ENCODE measurements around the gene STYXL2.

Gene STYXL2

GRCh38 chr1:167110586-167110985 is 16.7 kb downstream of the STYXL2 start:
- DNase-seq = no peak

DNA sequence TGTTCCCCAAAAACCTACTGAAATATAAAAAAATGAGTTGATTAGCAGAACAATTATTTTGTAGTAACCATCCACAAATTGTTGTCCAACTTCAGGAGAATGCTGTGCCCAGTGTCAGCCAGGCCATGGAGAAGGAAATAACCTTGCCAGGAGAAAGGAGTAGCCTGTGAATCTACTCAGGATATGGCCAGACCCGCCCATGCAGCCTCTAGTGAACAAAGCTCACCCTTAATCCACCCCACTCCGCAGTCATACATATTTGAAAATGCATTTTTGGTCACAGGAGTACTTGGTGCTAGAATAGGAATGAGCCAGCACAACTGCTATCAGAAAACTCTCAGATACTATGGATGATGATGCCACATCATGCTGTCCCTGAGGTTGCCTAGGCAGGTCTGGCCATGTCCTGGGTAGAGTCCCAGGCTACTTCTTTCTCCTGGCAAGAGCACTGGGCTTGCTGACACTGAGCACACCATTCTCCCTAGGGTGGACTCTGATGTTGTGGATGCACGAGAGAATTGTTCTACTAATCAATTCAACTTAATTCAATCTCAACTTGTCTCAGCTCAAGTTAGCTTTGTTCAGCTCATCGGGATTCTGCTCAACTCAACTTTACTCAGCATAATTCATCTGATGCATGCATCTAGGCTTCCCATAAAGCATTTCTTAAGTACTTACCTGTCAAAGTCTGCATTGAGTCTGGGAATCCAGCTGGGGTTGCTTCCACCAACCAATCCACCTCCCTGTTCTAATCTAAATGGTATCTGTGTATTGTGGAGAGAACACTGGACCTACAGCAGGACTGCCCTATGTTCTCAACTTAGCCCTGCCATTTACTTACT is 18.2 kb downstream of the STYXL2 start:
- no peak for DNase-seq

GRCh38 chr1:167114725-167115124 is 20.9 kb downstream of the STYXL2 start:
- no peak for DNase-seq

DNA sequence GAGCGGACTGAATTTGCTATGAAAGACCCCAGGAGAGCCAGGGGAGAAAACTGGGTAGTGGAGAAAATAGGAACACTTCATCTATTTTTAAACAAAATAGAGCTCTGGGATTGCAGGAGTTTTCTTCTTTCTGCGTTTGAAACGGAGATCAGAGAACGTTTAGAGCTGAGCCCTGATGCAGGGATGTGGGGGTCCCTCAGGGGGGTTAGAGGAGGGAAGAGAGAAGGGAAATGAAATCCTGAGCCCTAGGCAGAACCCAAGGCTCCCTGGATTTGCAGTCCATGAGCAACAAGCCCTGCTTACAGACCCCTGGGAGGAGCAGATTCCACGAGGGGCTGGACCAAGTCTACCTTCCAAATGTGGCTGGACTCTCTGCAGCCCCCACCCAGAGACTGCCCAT is 21.8 kb downstream of the STYXL2 start:
- DNase-seq = no peak

- no peak for DNase-seq
Measured at GRCh38 chr1:167116174-167116573, 22.3 kb downstream of the STYXL2 start.

GRCh38 chr1:167117225-167117624 is 23.4 kb downstream of the STYXL2 start:
- no peak for DNase-seq

GRCh38 chr1:167118188-167118587 is 24.3 kb downstream of the STYXL2 start:
- no peak for DNase-seq

- DNase-seq = no peak
Measured at GRCh38 chr1:167119696-167120095, 25.8 kb downstream of the STYXL2 start.

DNA sequence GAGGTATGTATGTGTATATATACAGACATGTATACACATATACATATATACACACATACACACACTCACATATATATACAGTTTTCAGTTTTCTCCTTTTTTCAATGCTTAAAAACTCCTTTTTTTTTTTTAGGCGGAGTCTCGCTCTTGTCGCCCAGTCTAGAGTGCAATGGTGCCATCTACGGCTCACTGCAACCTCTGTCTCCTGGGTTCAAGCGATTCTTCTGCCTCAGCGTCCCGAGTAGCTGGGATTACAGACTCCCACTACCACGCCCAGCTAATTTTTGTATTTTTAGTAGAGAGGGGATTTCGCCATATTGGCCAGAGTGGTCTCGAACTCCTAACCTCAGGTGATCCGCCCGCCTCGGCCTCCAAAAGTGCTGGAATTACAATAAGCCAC is 27.0 kb downstream of the STYXL2 start:
- DNase-seq = no peak

DNA sequence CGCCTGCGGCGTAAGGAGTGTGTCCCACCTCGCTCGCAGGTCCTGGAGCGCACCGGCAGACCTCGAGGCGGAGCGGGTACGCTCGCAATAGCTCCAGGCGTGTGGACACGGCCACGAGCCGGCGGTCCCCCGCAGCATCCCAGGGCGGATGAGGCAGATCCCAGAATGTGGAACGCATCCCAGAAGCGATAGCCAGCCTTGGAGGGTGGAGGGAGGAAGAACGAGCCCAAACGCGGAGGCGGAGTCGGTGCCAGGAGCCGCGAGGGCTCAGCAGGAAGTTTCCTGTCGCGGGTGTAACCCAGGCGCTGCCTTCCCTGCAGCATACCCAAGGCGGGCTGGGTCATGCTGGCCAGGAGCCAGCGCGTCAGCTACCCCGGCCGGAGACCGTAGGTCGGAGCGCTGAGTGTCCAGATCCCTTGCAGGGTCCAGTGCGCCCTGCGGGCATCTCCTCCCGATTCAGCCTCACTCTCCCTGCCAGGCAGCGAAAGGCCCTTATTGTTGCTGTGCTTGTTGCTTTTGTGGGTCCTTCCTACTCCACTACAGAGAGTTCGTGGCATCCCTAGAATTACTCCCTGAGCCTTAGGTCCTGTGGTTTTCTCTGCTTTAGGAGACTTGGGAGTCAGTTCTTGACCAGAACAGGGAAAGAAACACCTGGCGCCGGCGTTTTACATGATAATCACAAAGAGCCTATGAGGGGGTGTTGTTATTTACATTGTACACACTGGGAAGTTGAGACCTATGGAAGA is 27.7 kb downstream of the STYXL2 start:
- peak; percentile 4 for DNase-seq

DNA sequence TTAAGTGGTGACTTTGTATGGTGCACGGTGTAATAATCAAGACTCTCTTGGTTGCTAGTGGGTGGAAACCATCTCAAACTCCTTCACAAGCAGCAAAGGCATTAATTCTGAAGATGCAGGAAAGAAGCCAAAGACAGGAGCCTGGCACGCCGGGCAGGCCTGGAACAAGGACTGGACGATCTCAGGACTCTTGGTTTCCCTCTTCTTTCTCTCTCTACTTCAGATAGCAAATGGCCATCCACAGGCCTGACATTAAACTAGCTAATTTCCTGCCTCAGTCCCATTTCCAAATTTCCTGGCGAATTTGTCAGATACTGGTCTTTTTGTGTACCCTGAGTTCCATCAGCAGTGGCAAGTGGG is 28.2 kb downstream of the STYXL2 start:
- no peak for DNase-seq

DNA sequence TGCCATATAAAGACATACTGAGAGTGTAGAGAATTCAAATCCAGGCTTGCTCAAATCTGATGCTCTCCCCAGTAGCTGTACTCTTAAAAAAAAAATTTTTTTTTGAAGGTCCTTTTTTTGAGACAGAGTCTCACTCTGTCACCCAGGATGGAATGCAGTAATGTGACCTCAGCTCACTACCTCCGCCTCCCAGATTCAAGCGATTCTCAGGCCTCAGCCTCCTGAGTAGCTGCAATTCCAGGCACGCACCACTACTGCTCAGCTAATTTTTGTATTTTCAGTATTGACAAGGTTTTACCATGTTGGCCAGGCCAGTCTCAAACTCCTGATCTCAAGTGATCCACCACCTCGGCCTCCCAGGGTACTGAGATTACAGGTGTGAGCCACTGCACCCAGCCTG is 28.7 kb downstream of the STYXL2 start:
- DNase-seq = no peak

DNA sequence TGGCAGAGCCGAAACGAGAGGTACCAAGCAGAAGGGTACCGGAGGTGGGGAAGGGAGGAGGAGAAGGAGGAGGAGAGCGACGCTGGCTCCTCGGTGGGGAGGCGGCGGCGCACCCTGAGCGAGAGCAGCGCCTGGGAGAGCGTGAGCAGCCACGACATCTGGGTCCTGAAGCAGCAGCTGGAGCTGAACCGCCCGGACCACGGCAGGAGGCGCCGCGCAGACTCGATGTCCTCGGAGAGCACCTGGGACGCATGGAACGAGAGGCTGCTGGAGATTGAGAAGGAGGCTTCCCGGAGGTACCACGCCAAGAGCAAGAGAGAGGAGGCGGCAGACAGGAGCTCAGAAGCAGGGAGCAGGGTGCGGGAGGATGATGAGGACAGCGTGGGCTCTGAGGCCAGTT is 32.4 kb downstream of the STYXL2 start:
- no peak for DNase-seq

DNA sequence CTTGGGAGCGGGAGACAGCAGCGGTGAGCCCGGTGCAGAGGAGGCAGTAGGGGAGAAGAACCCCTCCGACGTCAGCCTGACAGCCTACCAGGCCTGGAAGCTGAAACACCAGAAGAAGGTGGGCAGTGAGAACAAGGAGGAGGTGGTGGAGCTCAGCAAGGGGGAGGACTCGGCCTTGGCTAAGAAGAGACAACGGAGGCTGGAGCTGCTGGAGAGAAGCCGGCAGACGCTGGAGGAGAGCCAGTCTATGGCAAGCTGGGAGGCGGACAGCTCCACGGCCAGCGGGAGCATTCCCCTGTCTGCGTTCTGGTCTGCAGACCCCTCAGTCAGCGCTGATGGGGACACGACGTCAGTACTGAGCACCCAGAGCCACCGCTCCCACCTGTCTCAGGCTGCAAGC is 32.9 kb downstream of the STYXL2 start:
- DNase-seq = no peak

- DNase-seq = no peak
Measured at GRCh38 chr1:167127236-167127635, 33.4 kb downstream of the STYXL2 start.

DNA sequence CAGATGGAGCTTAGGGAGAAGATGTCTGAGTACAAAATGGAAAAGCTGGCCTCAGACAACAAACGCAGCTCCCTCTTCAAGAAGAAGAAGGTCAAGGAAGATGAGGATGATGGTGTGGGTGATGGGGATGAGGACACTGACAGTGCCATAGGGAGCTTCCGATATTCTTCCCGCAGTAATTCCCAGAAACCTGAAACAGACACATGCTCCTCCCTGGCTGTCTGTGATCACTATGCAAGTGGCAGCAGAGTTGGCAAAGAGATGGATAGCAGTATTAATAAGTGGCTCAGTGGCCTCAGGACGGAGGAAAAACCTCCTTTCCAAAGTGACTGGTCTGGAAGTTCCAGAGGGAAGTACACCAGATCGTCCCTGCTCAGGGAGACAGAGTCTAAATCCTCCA is 33.8 kb downstream of the STYXL2 start:
- no peak for DNase-seq

DNA sequence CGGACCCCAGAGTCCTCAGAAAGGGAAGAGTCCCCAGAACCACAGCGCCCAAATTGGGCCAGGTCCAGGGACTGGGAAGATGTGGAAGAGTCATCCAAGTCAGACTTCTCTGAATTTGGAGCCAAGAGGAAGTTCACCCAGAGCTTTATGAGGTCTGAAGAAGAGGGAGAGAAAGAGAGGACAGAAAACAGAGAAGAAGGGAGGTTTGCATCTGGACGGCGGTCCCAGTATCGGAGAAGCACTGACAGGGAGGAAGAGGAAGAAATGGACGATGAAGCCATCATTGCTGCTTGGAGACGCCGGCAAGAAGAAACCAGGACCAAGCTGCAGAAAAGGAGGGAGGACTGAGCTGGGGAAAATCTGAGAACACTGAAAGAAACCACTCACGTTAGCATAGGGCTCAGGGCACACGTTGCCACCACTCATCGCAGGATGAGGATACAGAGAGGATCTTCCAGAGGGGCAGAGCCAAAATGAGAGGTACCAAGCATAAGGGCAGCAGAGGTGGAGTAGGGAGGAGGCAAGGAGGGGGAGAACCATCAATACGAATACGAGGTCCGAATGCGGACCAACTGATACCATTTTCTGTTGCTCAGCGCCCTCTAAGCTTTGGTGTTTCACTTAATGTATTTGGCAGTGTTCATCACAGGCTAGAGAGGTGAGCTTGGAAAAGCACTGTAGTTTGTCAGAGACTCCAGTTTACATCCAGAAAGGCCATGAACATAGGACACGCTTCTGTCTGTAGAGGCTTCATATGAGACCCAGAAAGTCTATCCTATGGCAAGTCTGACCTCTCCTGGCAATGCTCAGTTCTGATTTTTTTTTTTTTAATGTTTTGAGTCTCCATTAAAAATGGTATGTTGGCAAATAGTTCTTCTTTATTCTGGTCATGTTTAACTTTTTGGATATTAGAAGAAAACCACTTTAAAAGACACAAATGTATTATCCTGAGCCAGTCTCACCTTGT is 34.7 kb downstream of the STYXL2 start:
- DNase-seq = no peak

- no peak for DNase-seq
Measured at GRCh38 chr1:167130829-167131510, 37.1 kb downstream of the STYXL2 start.

- DNase-seq = no peak
Measured at GRCh38 chr1:167132301-167133010, 38.6 kb downstream of the STYXL2 start.

GRCh38 chr1:167135281-167135840 is 41.5 kb downstream of the STYXL2 start:
- no peak for DNase-seq

GRCh38 chr1:167136191-167136614 is 42.3 kb downstream of the STYXL2 start:
- DNase-seq = peak; percentile 44
